ENCODE results near the gene ZNF273. TPM values are rescaled to one million over a fixed set of nuclear protein-coding genes. Genes with fewer than 3 reads are reported as not detected.

ZNF273 gene
- total RNA-seq, 1 experiment from 2014 or later: 7.6 TPM

DNA sequence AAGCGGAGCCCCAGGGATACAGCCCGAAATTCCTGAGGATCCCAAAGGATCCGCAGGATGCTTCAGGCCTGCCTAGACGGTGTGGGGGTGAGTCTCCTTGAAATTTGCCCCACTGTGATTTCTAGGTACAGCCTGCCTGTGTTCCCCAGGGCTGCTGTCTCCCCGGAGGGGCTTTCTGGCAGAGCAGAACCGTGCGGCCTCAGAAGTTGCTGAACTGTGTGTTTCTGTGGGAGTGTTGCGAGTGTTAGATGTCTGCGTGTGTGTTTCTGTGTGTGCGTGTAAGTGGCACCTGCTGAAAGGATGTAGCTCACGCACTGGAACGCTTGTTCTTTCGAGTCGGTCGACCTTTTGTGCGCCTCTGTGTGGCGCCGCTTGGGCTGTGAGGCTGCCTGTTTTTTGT, 27.8 kb upstream of the ZNF273 start:
- Histone ChIP-seq H3K27ac (ENCODE audit: low read length) (no peak overlapping the region), H3F3A (ENCODE audit: low read length, unreplicated experiment) (no peaks in the 10 kb centered on the region), H3K9me3 (ENCODE audit: low read length) (peaks cover 5% of the 10 kb centered on the region; the same call in 1 of the 2 replicates), H3K4me3 (ENCODE audit: low read length) (no peak overlapping the region), H3K36me3 (ENCODE audit: low read depth, low read length) (no peaks in the 10 kb centered on the region), H3K4me2 (ENCODE audit: low read length) (no peak overlapping the region), H3K9me2 (replicated peaks; ENCODE audit: low read length) (no peaks in the 10 kb centered on the region), H3K79me2 (ENCODE audit: low read length) (no peaks in the 10 kb centered on the region), H4K20me1 (ENCODE audit: low read length) (no peaks in the 10 kb centered on the region), H2AFZ (ENCODE audit: low read length) (no peak overlapping the region), H3K9ac (ENCODE audit: low read length) (no peak overlapping the region), H3K4me1 (ENCODE audit: insufficient read depth, low read length) (no peaks in the 10 kb centered on the region), H3K27me3 (ENCODE audit: low read length) (no peaks in the 10 kb centered on the region)
- no TSS peak for BruUV-seq (replicated peaks)
- intact Hi-C loops (cut with micrococcal nuclease): no loop called here
- DNase-seq (no peak), ATAC-seq (no peak)
- TF ChIP-seq, protein P1, sequence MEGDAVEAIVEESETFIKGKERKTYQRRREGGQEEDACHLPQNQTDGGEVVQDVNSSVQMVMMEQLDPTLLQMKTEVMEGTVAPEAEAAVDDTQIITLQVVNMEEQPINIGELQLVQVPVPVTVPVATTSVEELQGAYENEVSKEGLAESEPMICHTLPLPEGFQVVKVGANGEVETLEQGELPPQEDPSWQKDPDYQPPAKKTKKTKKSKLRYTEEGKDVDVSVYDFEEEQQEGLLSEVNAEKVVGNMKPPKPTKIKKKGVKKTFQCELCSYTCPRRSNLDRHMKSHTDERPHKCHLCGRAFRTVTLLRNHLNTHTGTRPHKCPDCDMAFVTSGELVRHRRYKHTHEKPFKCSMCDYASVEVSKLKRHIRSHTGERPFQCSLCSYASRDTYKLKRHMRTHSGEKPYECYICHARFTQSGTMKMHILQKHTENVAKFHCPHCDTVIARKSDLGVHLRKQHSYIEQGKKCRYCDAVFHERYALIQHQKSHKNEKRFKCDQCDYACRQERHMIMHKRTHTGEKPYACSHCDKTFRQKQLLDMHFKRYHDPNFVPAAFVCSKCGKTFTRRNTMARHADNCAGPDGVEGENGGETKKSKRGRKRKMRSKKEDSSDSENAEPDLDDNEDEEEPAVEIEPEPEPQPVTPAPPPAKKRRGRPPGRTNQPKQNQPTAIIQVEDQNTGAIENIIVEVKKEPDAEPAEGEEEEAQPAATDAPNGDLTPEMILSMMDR (conservative IDR thresholded peaks at IDR 0.05; ENCODE audit: low read depth, low read length): no peak
- TF ChIP-seq EZH2phosphoT487 (IDR thresholded peaks at IDR 0.05; ENCODE audit: borderline replicate concordance, low read length) (no peak), EZH2 (IDR thresholded peaks at IDR 0.05; ENCODE audit: low read length, unreplicated experiment) (no peak)
- ChIA-PET POLR2A (ENCODE audit: unreplicated experiment) (no interaction called here), CTCF (no interaction called here)

DNA sequence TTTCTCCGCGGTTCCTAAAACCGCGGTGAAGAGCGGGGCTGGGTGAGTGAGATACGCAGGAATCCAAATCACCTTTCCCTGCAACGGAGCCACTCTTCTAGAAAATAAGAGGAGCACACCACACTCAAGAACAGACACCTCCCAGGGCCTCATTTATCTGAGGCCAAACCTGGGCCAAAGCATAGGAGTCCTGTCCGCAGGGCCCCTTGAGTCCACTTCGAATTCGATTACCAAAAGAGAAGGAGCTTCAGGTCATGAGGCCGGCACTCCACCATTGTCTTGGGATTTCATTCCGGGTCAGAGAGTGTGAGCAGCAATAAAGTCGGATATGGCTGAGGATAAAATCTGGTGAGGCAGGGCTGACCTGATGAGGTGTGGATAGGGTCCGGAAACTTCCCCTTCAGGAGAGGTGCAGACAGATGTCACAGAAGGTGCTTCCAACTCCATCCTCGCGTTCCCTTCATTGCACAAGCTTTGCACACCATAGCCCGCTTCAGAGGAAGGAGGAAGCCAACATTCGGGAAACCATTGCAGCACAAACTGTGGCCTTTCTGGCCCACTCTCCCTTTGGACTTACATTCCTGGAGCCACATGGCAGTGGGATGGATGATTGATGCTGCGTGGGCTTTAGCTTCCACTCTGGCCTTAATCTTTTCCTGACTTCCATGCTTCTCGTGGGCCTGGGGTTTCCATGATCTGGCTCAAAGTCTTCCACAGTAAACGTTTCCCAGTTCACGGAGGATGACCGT, 27.2 kb upstream of the ZNF273 start:
- H3K36me3 ChIP-seq (ENCODE audit: low read depth, low read length): no peaks in the 10 kb centered on the region
- H3K9me3 ChIP-seq (ENCODE audit: low read length): peaks cover 5% of the 10 kb centered on the region; the same call in 1 of the 2 replicates
- BruUV-seq (replicated peaks): no TSS peak
- no peak overlapping the region for H2AFZ ChIP-seq (ENCODE audit: low read length)
- CTCF ChIA-PET: no interaction called here
- H3K27me3 ChIP-seq (ENCODE audit: low read length): no peaks in the 10 kb centered on the region
- POLR2A ChIA-PET (ENCODE audit: unreplicated experiment): no interaction called here
- no peaks in the 10 kb centered on the region for H4K20me1 ChIP-seq (ENCODE audit: low read length)
- DNase-seq (no peak), ATAC-seq (no peak)
- no peaks in the 10 kb centered on the region for H3F3A ChIP-seq (ENCODE audit: low read length, unreplicated experiment)
- no peaks in the 10 kb centered on the region for H3K4me1 ChIP-seq (ENCODE audit: insufficient read depth, low read length)
- TF ChIP-seq EZH2phosphoT487 (IDR thresholded peaks at IDR 0.05; ENCODE audit: borderline replicate concordance, low read length) (no peak), EZH2 (IDR thresholded peaks at IDR 0.05; ENCODE audit: low read length, unreplicated experiment) (no peak)
- TF ChIP-seq, protein P1 (conservative IDR thresholded peaks at IDR 0.05; ENCODE audit: low read depth, low read length): no peak
- intact Hi-C loops (cut with micrococcal nuclease): no loop called here
- no peaks in the 10 kb centered on the region for H3K79me2 ChIP-seq (ENCODE audit: low read length)
- H3K9me2 ChIP-seq (replicated peaks; ENCODE audit: low read length): no peaks in the 10 kb centered on the region
- H3K9ac ChIP-seq (ENCODE audit: low read length): no peak overlapping the region
- no peak overlapping the region for H3K4me2 ChIP-seq (ENCODE audit: low read length)
- H3K4me3 ChIP-seq (ENCODE audit: low read length): no peak overlapping the region
- H3K27ac ChIP-seq (ENCODE audit: low read length): no peak overlapping the region

Measured in PC-3 (cell line).